ENCODE measurements around the gene EMSY. TPM values are rescaled to one million over a fixed set of nuclear protein-coding genes. Genes with fewer than 3 reads are reported as not detected.

EMSY gene
- total RNA-seq, 4 donors from 2014 or later: 13.2 to 43.4 (median 29.0) TPM

GRCh38 chr11:76551400-76551799 is 106.6 kb downstream of the EMSY start:
- H3K36me3 ChIP-seq: no peaks in the 10 kb centered on the region
- no peak overlapping the region for H3K27ac ChIP-seq
- H3K4me3 ChIP-seq: no peak overlapping the region
- DNase-seq: no peak
- H3K27me3 ChIP-seq: no peaks in the 10 kb centered on the region
- intact Hi-C loops (cut with DNase I; ENCODE audit: low total_unique reads): no loop called here
- TF ChIP-seq POLR2A (IDR thresholded peaks at IDR 0.05) (no peak), CTCF (IDR thresholded peaks at IDR 0.05) (peak in 3 of 4 experiments; percentile 24 to 43 (median 29))
- H3K4me1 ChIP-seq: no peaks in the 10 kb centered on the region
- no peaks in the 10 kb centered on the region for H3K9me3 ChIP-seq

- intact Hi-C loops (cut with DNase I; ENCODE audit: low total_unique reads): no loop called here
- Histone ChIP-seq H3K27me3 (no peaks in the 10 kb centered on the region), H3K9me3 (no peaks in the 10 kb centered on the region), H3K36me3 (no peaks in the 10 kb centered on the region), H3K4me1 (no peaks in the 10 kb centered on the region), H3K4me3 (no peak overlapping the region), H3K27ac (no peak overlapping the region)
- no peak for TF ChIP-seq CTCF (IDR thresholded peaks at IDR 0.05)
- no peak for TF ChIP-seq POLR2A (IDR thresholded peaks at IDR 0.05)
- DNase-seq: no peak
Measured at GRCh38 chr11:76552987-76553386, 108.2 kb downstream of the EMSY start.

- Histone ChIP-seq H3K36me3 (no peaks in the 10 kb centered on the region), H3K27ac (peak overlapping the region in 1 of 2 donors; percentile 8), H3K4me1 (no peaks in the 10 kb centered on the region), H3K4me3 (no peak overlapping the region), H3K9me3 (no peaks in the 10 kb centered on the region), H3K27me3 (no peaks in the 10 kb centered on the region)
- intact Hi-C loops (cut with DNase I; ENCODE audit: low total_unique reads): no loop called here
- TF ChIP-seq POLR2A (IDR thresholded peaks at IDR 0.05): no peak
- no peak for TF ChIP-seq CTCF (IDR thresholded peaks at IDR 0.05)
- DNase-seq: no peak
Measured at GRCh38 chr11:76553554-76554476, 109.0 kb downstream of the EMSY start.

GRCh38 chr11:76554767-76555166 is 109.9 kb downstream of the EMSY start:
- H3K9me3 ChIP-seq: no peaks in the 10 kb centered on the region
- intact Hi-C loops (cut with DNase I; ENCODE audit: low total_unique reads): no loop called here
- no peak overlapping the region for H3K27ac ChIP-seq
- H3K36me3 ChIP-seq: no peaks in the 10 kb centered on the region
- no peak overlapping the region for H3K4me3 ChIP-seq
- TF ChIP-seq CTCF (IDR thresholded peaks at IDR 0.05): no peak
- no peak for TF ChIP-seq POLR2A (IDR thresholded peaks at IDR 0.05)
- H3K27me3 ChIP-seq: no peaks in the 10 kb centered on the region
- no peak for DNase-seq
- no peaks in the 10 kb centered on the region for H3K4me1 ChIP-seq

GRCh38 chr11:76557466-76557865 is 112.6 kb downstream of the EMSY start:
- no peak overlapping the region for H3K4me3 ChIP-seq
- H3K4me1 ChIP-seq: no peaks in the 10 kb centered on the region
- intact Hi-C loops (cut with DNase I; ENCODE audit: low total_unique reads): no loop called here
- no peaks in the 10 kb centered on the region for H3K36me3 ChIP-seq
- H3K27ac ChIP-seq: no peak overlapping the region
- no peaks in the 10 kb centered on the region for H3K27me3 ChIP-seq
- TF ChIP-seq CTCF (IDR thresholded peaks at IDR 0.05): no peak
- no peak for TF ChIP-seq POLR2A (IDR thresholded peaks at IDR 0.05)
- no peak for DNase-seq
- H3K9me3 ChIP-seq: no peaks in the 10 kb centered on the region

Measured in uterus (tissue), 4 donors.